H1 (cell line): Measurements from ENCODE around the gene KRTAP10-12. TPM values are rescaled to one million over a fixed set of nuclear protein-coding genes. Genes with fewer than 3 reads are reported as not detected.
A peak's percentile ranks its signal among the peaks of the same experiment; 100 is the strongest.

Source experiments
- BACH1 ChIP-seq: IDR thresholded peaks from 2 replicates; pipeline ENCODE4 v1.6.1; 2012; ENCODE audit warnings: low read length, improper control_type of control experiment
- BCL11A ChIP-seq, 2 experiments: IDR thresholded peaks; one replicate each; pipeline ENCODE4 v1.6.1; 2011; ENCODE audit warnings: low read depth in 2 of 2, low read length in 2 of 2, mild to moderate bottlenecking in 2 of 2
- EGR1 ChIP-seq: IDR thresholded peaks from 2 replicates; pipeline ENCODE4 v1.6.1; 2011; ENCODE audit warnings: low read depth, low read length, borderline replicate concordance
- EZH2 ChIP-seq: fragments of 200-600 bp; sonication (generic); IDR thresholded peaks from 2 replicates; pipeline ENCODE4 v1.7.1; 2012; ENCODE audit warnings: low read depth, mild to moderate bottlenecking, moderate library complexity, low read length, inconsistent platforms; ENCODE audit not compliant: severe bottlenecking
- GTF2F1 ChIP-seq: IDR thresholded peaks from 2 replicates; pipeline ENCODE4 v1.6.1; 2012; ENCODE audit warnings: low read depth, low read length, improper control_type of control experiment, borderline replicate concordance
- JUN ChIP-seq: IDR thresholded peaks from 2 replicates; pipeline ENCODE4 v1.6.1; 2011; ENCODE audit warnings: low read depth, mild to moderate bottlenecking, improper control_type of control experiment, low read length
- KDM4A ChIP-seq: IDR thresholded peaks from one replicate; pipeline ENCODE4 v1.7.1; 2012; ENCODE audit warnings: low read depth, mild to moderate bottlenecking, moderate library complexity, low read length, inconsistent platforms; ENCODE audit not compliant: severe bottlenecking
- MAFK ChIP-seq: IDR thresholded peaks from 2 replicates; pipeline ENCODE4 v1.6.1; 2012; ENCODE audit warnings: low read depth, mild to moderate bottlenecking, improper control_type of control experiment, low read length
- POU5F1 ChIP-seq: IDR thresholded peaks from 2 replicates; pipeline ENCODE4 v1.6.1; 2011; ENCODE audit warnings: low read depth, mild to moderate bottlenecking, low read length, moderate library complexity
- SIN3A ChIP-seq, 2 experiments: IDR thresholded peaks in 1 of 2; conservative IDR thresholded peaks in 1 of 2; 2 replicates each; pipeline ENCODE4 v1.6.1; 2011 to 2012; ENCODE audit warnings: low read length in 2 of 2, improper control_type of control experiment in 1 of 2, low read depth in 1 of 2, mild to moderate bottlenecking in 1 of 2
- SP2 ChIP-seq: IDR thresholded peaks from 2 replicates; pipeline ENCODE4 v1.6.1; 2012; ENCODE audit warnings: mild to moderate bottlenecking, low read length, inconsistent platforms
- TAF7 ChIP-seq: optimal IDR thresholded peaks from 2 replicates; pipeline ENCODE3; 2011; ENCODE audit warnings: low read depth, mild to moderate bottlenecking, inconsistent platforms, low read length, moderate library complexity, borderline replicate concordance
- ZNF274 ChIP-seq: IDR thresholded peaks from 2 replicates; pipeline ENCODE4 v1.7.0; 2012; ENCODE audit warnings: low read length, borderline replicate concordance; ENCODE audit errors: extremely low read depth
- polyA plus RNA-seq, 7 experiments: library from polyadenylated mRNA; depleted of rRNA in 3 of 7; stranded (reverse) in 5 of 7; unstranded in 2 of 7; fragments of >200 nt in 5 of 7; fragments of 200-250 nt in 2 of 7; gene quantifications; 1 replicate in 5 of 7; 2 replicates in 1 of 7; 4 replicates in 1 of 7; pipeline versions ENCODE4 v1.2.1 to v1.2.3, GENCODE V29; 2011 to 2013; ENCODE audit warnings: missing spikeins in 2 of 7, mixed read lengths in 2 of 7
- total RNA-seq: library from RNA; stranded (reverse); fragmentation: NEBNext Ultra II Directional; extraction: Animal tissue kit (Norgen Biotek cat#: 25700); gene quantifications from 2 replicates; pipeline ENCODE4 v1.2.1, GENCODE V29; 2021
- TF ChIP-seq, protein P1 (sequence below): IDR thresholded peaks from 2 replicates; pipeline ENCODE4 v1.6.1; 2012; ENCODE audit warnings: low read length, inconsistent platforms
- TF ChIP-seq, protein P2 (sequence below), 3 experiments: IDR thresholded peaks; 1 replicate in 2 of 3; 2 replicates in 1 of 3; pipeline versions ENCODE4 v1.5.1 to v1.6.1; 2011; ENCODE audit warnings: low read length in 3 of 3, mild to moderate bottlenecking in 3 of 3, inconsistent platforms in 2 of 3, low read depth in 1 of 3, moderate library complexity in 1 of 3; ENCODE audit not compliant: insufficient read depth in 1 of 3; ENCODE audit errors: control extremely low read depth in 1 of 3

KRTAP10-12 gene
- total and polyA plus RNA-seq, 2 of the 8 experiments (the other 6 are each of a cell fraction or from before 2014, with no cell fraction given), result not detected

- TF ChIP-seq GTF2F1, result no peak
- TF ChIP-seq, protein P1, sequence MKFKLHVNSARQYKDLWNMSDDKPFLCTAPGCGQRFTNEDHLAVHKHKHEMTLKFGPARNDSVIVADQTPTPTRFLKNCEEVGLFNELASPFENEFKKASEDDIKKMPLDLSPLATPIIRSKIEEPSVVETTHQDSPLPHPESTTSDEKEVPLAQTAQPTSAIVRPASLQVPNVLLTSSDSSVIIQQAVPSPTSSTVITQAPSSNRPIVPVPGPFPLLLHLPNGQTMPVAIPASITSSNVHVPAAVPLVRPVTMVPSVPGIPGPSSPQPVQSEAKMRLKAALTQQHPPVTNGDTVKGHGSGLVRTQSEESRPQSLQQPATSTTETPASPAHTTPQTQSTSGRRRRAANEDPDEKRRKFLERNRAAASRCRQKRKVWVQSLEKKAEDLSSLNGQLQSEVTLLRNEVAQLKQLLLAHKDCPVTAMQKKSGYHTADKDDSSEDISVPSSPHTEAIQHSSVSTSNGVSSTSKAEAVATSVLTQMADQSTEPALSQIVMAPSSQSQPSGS, result no peak
- TF ChIP-seq JUN, result no peak
- no peak for TF ChIP-seq EGR1
- no peak for TF ChIP-seq ZNF274
- TF ChIP-seq TAF7, result no peak
- no peak for TF ChIP-seq MAFK
- TF ChIP-seq, protein P2, sequence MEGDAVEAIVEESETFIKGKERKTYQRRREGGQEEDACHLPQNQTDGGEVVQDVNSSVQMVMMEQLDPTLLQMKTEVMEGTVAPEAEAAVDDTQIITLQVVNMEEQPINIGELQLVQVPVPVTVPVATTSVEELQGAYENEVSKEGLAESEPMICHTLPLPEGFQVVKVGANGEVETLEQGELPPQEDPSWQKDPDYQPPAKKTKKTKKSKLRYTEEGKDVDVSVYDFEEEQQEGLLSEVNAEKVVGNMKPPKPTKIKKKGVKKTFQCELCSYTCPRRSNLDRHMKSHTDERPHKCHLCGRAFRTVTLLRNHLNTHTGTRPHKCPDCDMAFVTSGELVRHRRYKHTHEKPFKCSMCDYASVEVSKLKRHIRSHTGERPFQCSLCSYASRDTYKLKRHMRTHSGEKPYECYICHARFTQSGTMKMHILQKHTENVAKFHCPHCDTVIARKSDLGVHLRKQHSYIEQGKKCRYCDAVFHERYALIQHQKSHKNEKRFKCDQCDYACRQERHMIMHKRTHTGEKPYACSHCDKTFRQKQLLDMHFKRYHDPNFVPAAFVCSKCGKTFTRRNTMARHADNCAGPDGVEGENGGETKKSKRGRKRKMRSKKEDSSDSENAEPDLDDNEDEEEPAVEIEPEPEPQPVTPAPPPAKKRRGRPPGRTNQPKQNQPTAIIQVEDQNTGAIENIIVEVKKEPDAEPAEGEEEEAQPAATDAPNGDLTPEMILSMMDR (IDR thresholded peaks at IDR 0.05; ENCODE audit: control extremely low read depth in 1 of 3, insufficient read depth in 1 of 3, low read depth in 1 of 3, low read length in 3 of 3), result no peak
- peak; percentile 73 for TF ChIP-seq EZH2
- no peak for TF ChIP-seq SP2
- 0 out of 4 replicates have a peak, but pooled peaks of 1 of the 2 experiments have one; percentile 31 for TF ChIP-seq SIN3A (conservative IDR thresholded peaks at IDR 0.05 in 1 of 2, IDR thresholded peaks at IDR 0.05 in 1 of 2; ENCODE audit: low read depth in 1 of 2, low read length in 2 of 2)
- no peak for TF ChIP-seq KDM4A
- TF ChIP-seq POU5F1, result no peak
- TF ChIP-seq BACH1, result 0 out of 2 replicates have a peak, but pooled peaks have one; percentile 23
- TF ChIP-seq BCL11A (IDR thresholded peaks at IDR 0.05; ENCODE audit: low read depth in 2 of 2, low read length in 2 of 2), result no peak
Observed at GRCh38 chr21:44711327-44712202, 14.6 kb downstream of the KRTAP10-12 start, which contains the start of gene TSPEAR (continued).
